GM12801 (cell line): Measurements from ENCODE around the gene PRMT6.

Experiments
- CTCF ChIP-seq: IDR thresholded peaks from one replicate; pipeline ENCODE4 v1.5.1; 2011; ENCODE audit warnings: control low read depth; ENCODE audit not compliant: insufficient read length; ENCODE audit errors: extremely low read depth

PRMT6 gene

DNA sequence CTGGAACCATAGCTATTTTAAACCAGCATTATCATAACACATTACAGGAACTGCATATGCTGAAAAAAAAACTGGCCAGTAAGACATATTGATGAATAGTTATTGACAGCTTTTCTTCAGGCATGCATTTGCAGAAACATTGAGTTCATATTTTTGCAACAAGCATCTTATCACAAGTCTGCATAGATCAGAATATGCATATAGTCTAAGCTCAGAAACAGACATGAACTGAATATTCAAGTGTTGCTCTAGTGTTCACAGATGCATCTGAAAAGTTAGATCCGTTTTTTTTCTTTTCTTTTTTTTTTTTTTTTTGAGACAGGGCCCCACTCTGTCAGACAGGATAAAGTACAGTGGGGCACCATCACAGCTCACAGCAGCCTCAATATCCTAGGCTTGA lies 22.8 kb downstream of the PRMT6 start:
- no peak for TF ChIP-seq CTCF

DNA sequence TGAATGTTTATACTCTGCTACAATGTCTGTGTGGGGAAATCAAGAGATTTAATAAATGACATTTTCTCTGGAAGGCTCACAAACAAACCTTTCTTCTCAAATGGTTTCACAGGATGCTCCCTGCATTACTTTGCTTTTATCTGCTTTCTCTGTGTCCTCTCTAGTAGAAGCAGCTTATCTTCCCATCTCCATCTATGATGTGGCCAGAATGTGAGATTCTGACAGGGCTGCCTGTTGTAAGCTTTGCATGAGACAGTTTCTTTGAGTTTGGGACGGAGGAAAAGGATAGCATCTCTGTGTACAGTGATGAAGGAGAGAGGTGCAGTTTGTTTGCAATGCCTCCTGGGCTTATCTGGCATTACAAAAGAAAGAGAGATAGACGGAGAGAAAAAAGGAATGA lies 24.6 kb downstream of the PRMT6 start:
- TF ChIP-seq CTCF = no peak

- no peak for TF ChIP-seq CTCF
Observed at GRCh38 chr1:107091418-107091817, 34.9 kb downstream of the PRMT6 start.

DNA sequence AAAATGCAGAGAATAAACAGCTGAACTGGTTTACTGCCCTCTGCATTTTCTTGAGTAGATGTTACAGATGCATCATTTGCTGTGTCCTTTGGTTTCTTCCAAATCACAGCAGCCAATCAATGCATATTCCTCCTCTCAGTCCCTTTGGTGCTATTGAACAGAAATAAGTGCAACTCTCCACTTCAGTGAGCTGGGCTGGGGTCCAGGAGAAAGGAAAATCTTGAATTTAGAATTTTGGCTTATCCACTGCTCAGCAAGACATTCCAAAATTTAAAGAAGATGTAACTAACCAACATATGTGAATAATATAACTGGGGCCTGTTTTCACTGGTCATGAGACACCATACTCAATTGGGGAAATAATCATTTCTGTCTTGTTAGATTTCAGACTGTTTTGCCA lies 39.2 kb downstream of the PRMT6 start:
- TF ChIP-seq CTCF = no peak

DNA sequence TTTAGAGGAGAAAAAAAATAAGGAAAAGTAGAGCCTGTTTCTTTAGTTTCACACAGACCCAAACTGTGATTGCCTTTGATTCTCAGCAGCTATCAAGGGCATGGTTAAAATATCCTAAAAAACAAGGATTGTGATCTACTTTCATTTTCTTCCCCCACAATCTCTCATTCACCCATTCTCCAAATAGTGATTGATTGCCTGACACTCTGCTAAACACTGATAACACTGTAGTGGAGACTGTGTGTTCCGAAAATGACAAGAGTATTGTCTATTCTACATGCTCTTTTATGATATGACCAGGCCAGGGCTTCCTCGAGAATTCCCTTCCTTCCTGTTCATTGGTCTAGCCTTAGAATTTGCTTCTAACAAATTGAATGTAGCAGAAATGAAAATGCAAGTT lies 40.2 kb downstream of the PRMT6 start:
- TF ChIP-seq CTCF = no peak

- TF ChIP-seq CTCF = no peak
Observed at GRCh38 chr1:107098961-107099360, 42.5 kb downstream of the PRMT6 start.

- TF ChIP-seq CTCF = no peak
Observed at GRCh38 chr1:107100331-107100984, 44.0 kb downstream of the PRMT6 start.
